Posterior cingulate gyrus (tissue), 11 donors: ENCODE results near the gene HIVEP3.
A peak's percentile ranks its signal among the peaks of the same experiment; 100 is the strongest.

Source experiments
- DNase-seq, 10 donors: peaks; one replicate each; pipeline versions ENCODE4 v3.0.0 to v3.0.0-alpha.2; 2020 to 2021; ENCODE audit warnings: mixed read lengths in 3 of 10
- intact Hi-C: fragments of 100-400 bp; cut with DNase I; formaldehyde crosslinking; loops from one replicate; pipeline ENCODE4 v1.15.1; 2023

Gene HIVEP3

DNA sequence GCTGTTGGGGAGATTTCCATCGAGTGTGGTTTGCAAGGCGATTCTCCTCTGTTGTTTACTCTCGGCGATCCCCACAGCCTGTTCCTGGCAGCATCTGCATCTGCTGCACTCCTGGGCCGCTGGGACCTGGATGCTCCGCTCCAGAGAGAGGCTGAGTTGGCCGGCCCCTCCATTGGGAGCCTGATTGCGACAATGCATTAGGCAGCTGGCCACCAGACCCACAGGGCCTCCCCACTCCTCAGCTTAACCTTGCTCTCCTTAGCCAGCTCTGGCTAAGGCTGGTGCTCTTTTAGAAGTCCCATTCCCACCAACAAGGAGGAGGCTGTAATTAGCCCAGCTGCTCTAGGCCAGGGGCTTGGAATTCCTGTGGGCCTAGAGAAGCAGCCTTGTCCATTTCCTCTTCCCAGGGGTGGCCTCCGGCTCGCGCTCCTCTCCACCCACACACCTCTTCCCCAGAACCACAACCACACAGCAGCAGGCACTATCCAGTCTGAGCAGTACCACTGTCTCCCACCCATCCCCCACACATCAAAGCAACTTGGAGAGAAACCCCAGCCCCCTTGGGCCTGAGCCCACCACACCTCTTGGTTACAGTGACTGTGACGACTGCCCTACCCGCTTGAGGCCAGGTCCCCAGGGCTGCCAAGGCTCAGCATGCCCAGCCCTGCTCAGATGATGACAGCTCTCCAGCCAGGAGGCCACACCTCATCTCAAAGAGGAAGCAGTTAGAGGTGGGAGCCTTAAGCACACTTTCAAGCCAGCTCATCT is 240.4 kb downstream of the HIVEP3 start:
- intact Hi-C loops = no loop called here
- DNase-seq = peak in 2 of 10 donors; percentile 71 to 82

DNA sequence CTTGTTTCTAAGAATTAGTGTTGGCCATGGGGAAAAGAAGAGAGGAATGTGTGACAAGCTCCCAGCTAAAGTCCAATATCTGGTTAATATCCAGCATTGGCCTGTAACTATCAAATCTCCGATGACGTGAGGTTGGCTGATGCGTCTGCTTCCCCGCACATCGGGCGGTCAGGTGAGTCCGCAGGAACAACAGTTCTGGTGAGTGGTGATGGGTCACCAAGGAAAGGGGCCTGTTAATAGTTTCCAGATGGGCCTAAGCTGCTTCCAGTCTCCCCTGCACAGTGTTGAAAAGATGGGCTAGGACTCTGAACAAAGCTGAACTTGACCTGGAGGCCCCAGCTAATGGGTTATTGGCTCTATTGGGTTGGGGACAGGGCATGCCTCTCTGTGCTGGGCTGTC is 241.1 kb downstream of the HIVEP3 start:
- peak in 1 of 10 donors; percentile 22 for DNase-seq
- intact Hi-C loops = no loop called here

DNA sequence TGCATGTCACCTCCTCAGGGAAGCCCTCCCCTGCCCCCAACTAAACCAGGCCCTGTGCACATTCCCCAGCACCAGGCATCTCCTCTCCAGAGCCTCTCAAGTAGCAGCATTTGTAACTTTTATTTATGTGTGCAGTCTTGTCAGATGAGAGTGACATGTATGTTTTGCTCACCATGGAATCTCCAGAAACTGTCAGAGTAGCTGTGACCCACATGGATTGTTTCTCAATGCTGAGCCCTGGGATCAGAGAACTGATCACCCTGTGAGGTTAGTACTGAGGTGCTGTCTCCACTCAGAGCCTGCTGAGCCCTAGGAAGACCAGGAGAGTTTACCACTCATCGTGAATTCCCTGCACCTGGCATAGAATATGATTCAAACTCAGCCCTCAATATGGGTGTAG is 243.3 kb downstream of the HIVEP3 start:
- intact Hi-C loops = no loop called here
- no peak for DNase-seq

DNA sequence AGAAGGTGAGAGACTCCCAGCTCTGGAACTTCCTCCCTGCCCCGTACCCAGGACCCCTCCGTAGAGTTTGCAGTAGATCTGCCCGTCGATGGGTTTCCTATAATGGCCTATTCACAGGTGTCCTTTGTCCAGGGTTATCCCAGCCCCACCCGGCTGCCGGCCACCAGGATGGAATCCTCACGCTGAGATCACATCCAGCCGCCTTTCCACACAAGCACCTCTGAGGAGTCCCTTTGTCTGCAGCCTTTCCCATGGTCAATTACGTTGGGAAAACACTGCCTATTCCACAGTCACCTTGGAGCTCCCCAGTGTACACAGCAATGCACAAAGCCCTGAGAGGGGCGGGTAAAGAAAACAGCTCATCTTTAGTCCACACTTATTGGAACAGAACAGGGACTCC is 244.2 kb downstream of the HIVEP3 start:
- peak in 1 of 10 donors; percentile 59 for DNase-seq
- intact Hi-C loops = no loop called here

DNA sequence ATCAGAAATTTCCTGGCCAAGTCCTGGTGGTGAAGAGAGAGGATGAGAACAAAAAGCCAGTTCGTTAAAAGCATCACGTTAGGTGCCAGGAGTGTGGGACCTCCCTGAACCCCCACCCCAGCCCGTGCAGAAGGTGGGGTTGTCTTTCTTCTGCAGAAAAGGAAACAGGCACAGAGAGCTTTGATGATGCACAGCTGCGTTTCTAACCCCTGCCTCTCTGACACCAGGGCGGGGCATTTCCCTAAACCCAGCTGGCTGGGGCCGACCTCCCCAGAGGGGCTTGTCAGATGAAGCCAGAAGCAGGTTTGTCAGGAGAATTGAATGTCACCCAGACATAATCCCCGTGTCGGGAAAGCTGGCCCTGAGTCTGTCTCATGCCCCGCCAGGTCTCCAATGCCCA is 244.9 kb downstream of the HIVEP3 start:
- intact Hi-C loops = no loop called here
- peak in 1 of 10 donors; percentile 68 for DNase-seq

DNA sequence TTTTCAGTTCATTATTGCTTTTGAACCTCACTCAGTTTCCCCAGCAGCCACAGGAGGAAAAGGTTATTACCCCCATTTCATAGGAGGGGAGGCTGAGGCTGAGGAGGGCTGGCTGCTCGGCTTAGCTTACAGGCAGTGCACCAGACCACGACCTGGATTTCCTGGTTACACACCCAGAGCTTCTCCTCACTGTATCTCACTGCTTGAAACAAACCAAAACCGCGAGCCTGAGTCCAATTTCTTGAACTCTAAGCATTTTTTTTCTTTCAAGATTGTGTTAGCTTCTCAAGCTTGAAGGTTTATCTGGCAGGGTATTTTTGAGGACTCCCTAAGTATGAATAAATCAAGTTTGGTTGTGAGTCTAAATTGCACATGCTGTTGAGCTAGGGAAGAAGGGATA is 245.3 kb downstream of the HIVEP3 start:
- DNase-seq = peak in 1 of 10 donors; percentile 43
- intact Hi-C loops = no loop called here

DNA sequence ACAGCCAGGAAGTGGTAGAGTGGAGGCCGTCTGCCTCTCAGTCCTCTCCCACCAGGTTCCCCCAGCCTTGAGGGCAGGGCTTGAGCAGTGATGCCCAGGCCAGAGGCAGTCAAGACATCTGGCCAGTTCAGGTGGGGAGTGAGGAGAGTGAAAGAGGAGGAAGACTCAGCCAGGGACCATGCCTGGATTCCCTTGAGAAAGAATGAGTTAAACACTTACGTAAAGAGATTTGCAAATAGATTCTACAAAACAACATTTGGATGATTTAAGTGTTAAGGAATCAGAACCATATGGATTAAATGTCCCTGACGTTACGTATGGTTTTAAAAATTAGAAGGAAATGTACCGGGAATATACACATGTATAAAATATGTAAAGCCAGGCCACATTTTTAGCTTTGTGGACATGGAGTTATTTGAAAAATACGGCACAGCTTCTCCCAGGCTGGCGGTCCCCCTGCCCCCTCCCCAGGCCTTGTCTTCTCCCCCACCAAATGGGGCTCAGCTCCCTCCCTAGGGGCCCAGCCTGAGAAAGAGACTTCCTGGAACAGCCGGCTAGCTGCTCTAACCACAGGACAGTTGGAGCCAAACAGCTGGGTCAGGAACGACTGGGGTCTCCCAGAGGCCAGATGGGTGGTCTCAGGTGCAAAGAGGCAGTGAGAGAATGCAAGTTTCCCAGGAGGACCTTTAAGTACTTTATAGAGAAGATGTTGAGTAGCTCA is 245.9 kb downstream of the HIVEP3 start:
- DNase-seq = peak in 1 of 10 donors; percentile 44
- intact Hi-C loops = no loop called here

DNA sequence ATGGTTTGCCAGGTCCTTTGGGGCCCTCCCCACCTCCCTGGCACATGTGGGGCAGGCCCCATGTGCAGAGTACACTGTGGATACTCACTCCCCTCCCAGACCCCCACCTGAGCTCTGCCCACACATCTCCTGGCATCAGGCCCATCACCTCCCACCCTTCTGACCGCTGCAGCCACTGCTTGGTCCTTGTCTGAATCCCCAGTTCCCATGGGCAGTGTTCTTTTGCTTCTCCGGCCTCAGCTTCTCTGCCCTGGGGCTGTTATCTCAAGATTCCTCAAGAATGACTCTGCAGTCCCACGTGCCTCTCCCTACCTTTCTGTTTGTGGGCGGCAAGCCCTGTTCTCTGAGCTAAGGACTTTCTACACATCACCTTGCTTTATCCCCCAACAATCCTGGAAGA is 246.5 kb downstream of the HIVEP3 start:
- peak in 1 of 10 donors; percentile 78 for DNase-seq
- intact Hi-C loops = no loop called here

DNA sequence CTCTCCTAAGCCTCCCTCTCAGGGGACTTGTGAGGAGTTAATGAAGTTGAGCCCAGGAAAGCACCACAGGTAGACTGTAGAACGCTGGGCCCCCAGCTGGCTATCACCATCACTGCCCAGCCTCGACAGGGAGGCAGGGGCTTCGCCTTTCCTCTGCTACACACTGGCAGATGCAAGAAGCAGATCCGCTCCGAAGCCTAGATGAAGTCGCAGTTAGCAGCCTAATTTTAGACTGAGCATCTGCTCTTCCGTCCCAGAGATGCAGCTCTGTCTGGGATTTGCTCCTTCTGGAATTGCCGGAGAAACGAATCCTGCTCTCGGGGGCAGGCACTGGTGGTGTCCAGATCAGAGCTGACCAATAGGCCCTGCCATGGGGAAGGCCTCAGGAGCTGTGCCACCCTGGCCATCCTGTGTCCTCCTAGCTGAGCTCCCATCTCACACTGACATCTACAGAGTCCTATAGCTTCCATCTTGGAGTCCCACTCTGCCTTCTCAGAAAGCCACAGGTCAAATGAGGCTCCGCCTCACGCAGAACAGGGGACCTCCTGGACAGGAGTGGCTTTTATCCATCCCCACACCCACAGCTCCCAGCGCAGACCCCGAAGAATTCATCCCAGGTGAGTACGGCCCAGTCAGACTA is 247.5 kb downstream of the HIVEP3 start:
- DNase-seq = peak in 4 of 10 donors; percentile 30 to 86 (median 38)
- intact Hi-C loops = no loop called here

DNA sequence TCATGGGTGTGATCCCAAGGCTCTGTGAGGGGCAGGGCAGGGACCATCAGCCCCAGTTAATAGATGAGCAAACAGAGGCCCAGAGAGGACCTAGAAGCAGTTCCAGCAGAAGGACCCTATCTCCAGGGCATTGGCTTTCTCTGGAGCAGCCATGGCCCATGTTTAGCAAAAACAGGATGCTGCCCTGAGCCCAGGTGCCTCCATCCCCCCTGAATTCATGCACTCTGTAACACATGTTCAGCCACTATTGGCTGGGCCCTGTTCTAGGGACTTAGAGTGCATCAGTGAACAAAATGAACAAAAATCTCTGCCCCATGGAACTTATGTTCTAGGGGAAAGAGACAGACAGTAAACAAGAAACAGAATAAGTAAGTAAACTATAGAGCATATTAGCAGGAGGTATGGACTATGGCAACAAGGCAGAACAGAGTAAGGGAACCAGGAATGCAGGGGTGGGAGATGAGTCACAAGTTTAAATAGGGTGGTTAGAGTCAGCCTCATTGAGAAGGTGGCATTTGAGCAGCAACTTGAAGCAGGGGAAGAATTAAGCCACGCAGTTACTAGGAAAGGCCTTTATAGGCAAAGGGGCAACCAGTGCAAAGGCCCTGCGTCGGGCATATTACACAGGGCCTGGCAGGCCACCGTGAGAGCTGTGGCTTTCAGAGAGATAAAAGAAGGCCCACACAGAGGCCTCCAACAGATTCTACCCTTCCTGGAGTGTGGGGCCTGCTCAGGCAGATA is 248.3 kb downstream of the HIVEP3 start:
- intact Hi-C loops = no loop called here
- DNase-seq = peak in 1 of 10 donors; percentile 42

DNA sequence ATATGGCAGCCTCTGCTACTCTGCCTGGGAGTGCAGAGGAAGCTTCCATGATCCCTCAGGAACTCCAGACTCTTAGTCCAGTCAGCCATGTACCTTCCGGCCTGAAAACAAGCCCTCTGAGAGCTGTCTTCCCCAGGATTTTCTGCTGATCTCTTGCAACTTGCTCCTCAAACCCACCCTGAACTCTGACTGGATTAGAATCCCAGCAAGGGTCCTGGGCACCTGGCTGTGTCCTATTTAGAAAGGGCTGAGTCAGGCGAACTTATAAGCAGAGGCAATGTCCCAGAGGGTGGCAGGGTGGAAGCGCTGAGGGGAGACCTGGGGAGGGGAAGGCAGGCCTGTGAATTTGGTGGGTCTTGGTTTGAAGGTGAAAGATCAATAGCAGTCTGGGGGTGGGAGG is 249.8 kb downstream of the HIVEP3 start:
- DNase-seq = peak in 1 of 10 donors; percentile 33
- intact Hi-C loops = no loop called here

DNA sequence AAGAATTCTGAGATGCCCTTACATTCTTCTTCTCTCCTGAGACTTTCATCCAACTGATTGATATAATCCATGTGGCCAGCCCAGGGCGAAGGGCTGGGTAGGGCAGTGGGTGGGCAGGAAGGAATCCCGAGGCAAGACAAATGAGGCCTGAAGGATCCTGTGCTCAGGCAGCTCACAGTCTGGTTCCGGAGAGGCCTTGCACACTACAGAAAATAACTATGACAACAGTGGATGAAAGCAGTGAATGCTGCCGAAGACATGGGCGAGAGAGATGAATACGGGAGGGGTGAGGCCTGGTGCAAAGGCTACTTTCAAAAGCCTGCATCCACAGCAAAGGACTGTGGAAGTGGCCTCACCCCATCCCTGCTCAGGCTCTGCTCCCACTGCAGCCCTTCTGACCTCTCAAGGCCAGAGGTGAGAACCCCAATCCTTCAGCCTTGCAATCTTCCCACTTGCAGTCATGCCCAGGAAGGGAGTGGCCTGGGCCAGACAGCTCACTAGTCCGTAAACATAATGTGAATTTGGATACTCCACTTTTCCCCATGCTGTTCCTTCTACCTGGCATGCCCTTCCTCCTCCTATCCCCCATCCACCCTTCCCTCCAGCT is 250.6 kb downstream of the HIVEP3 start:
- peak in 1 of 10 donors; percentile 69 for DNase-seq
- intact Hi-C loops = no loop called here

DNA sequence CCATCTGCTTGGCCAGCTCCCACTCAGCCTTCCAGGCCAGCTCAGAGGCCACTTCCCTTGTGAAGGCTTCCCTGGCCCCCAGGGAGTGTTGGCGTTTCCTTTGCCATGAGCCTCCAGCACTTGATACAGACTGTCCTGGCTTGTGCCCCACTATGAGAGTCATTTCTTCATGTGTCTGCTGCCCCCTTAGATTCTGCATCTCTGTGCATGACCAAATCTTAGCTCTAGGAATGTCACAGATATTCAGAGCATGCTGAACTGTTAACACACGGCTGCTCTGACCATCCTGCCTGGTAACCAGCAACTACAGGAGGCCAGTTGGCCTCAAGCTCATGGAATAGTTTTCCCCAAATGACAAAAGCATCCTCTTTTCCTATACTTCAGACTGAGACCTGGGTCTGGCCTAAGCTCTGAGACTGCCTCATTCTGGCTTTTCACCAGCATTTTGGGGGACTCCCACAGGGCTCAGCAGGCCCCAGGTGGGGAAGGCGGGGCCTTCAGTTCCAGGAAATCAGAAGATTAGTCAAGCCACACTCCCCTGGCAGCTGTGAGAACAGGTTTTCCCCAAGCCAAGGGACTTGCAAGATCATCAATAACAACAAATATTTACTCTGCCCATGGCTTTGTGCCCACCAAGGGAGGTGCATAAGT is 251.6 kb downstream of the HIVEP3 start:
- peak in 1 of 10 donors; percentile 50 for DNase-seq
- intact Hi-C loops = no loop called here

DNA sequence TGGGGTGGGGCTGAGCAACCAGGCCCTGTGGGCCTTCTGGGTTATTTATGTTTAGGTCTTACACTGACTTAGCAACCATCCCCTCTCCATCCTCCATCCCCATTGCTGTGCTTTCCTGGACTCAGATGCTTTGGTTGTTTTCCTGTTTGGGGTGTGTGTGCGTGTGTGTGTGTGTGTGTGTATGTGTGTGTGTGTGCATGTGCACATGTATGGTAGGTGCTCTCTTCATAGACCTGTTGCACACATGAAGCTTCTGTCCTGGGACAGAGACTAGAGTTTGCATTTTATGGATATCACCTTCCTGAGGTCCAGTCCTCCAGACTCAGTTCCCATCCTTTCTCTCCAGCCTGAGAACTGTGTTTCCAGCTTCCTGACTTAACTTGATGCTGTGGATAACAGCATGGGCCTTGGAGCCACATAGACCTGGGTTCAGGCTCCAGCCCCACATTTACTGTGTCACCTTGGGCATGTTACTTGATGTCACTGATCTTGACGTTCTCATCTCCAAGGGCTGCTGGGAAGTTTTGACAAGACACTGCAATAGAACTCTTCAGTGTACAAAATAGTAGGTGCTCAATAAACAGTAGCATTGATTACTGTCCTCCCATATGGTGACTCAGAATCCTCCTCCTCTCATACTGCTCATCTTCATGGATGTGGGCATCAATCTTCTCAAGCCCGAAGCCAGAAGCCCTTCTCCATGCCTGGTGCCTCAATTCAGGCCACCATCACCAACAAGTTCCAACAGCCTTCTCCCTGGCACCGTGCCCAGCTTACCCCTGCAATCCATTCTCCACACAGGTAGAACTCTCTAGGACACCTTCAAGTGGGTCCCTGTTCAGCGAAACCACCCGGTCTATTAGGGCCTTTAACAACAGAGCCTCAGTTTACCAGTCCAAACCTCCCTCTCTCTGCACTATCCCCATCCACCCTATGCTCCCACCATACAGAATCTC is 252.5 kb downstream of the HIVEP3 start:
- peak in 1 of 10 donors; percentile 52 for DNase-seq
- intact Hi-C loops = no loop called here

DNA sequence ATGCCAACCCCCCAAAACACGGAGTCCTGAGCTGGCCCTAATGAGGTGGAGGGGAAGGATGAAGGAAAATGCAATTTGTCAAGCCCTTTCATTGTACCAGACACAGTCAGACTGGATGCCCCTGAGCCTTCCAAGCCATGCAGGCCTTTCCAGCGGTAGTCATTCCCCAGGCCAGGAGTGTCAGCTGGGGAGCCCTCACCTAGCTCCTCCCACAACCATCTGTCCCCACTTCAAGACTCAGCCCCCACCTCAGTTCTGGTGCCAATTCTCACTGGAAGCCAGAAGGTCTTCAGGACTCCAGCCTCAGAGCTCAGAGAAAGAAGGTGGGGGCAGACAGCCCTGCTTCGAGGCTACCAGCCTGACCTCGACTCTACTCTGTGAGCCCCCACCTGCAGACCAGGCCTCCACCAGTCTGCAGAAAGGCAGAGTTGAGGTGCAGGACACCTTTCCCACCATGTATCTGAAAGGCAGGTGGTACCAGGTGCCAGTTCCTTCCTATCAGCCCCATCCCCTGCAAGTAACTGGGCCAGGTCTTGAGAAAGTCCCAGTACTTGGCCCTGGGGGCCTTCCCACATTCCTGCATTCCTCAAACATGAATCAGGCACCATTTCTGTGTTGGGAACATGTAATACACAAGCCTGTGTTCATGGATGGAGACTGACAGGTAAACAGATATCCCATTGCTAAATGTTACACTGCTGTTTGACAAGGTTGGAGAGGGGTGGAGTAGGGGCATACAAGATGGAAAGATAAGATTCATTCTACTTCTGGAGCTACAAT is 253.7 kb downstream of the HIVEP3 start:
- intact Hi-C loops = no loop called here
- no peak for DNase-seq

DNA sequence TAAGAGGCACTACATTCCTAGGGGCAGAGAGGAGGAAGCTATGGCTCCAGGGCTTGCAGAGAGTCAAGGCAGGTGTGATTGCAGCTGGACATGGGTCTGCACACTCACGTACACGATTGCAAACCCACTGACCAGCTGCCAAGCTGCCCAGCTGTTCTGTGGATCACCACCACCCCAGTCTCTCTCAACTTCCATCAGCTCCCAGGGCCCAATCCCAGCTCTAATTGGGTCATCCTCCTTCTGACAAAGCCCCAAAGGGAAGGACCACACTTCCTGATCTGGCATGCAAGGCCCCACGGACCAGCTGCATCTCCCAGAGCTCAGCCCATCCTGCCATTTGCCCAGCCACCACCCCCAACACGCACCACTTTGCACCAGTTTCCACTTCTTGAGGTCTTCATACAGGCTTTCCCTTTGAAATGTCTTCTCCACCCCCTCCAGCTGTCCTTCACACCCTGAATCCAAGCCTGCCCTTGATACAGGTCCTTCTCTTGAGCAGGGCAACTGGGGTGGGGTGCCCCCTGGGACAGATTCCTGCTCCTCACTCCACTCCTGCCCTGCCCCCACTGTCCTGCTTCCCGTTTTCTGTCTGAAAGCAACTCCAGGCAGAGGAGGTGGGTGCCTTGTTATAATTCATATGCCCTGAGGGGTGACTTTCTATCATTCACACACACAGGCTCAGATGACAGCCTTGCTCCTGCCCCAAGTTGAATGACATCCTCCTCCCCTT is 254.9 kb downstream of the HIVEP3 start:
- DNase-seq = no peak
- intact Hi-C loops = no loop called here

DNA sequence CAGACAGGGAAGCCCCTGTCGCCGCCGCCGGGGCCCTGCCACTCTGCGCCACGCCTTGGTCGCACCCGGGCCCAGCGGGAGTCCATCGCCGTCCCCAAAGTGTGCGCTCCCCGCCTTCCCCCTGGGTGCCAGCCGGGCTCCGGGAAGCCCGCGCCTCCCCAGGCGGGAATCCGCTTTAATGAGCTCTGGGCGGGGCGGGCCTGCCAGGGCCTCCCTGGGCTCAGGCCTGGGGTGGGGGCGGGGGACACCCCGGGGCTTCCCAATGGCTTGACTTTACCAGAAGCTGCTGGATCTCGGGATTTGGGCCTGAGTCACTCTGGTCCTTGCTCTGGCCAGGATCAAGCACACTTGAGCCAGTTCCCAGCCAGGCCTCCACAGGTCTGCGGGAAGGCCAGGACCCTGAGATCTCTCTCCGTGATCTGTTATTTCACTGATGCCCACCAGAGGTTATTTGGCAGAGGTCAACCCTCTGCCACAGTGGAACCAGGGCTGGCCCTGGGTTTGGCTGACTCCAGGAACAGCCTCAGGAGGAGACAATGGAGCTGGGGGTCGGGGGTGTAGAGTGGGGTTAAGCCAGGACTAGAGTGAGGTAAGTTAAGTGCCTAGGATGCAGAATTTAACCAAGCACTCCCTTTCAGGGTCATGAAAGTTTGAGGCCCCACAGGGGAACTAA is 255.8 kb downstream of the HIVEP3 start:
- DNase-seq = peak in 3 of 10 donors; percentile 25 to 88 (median 82)
- intact Hi-C loops = no loop called here
